ENCODE measurements around the gene MED27. TPM values are rescaled to one million over a fixed set of nuclear protein-coding genes. Genes with fewer than 3 reads are reported as not detected.

The MED27 gene
- total RNA-seq, 4 donors from 2014 or later, result 8.2 to 18.9 (median 11.8) TPM

- no peak for TF ChIP-seq EP300 (IDR thresholded peaks at IDR 0.05)
- TF ChIP-seq, protein P1, sequence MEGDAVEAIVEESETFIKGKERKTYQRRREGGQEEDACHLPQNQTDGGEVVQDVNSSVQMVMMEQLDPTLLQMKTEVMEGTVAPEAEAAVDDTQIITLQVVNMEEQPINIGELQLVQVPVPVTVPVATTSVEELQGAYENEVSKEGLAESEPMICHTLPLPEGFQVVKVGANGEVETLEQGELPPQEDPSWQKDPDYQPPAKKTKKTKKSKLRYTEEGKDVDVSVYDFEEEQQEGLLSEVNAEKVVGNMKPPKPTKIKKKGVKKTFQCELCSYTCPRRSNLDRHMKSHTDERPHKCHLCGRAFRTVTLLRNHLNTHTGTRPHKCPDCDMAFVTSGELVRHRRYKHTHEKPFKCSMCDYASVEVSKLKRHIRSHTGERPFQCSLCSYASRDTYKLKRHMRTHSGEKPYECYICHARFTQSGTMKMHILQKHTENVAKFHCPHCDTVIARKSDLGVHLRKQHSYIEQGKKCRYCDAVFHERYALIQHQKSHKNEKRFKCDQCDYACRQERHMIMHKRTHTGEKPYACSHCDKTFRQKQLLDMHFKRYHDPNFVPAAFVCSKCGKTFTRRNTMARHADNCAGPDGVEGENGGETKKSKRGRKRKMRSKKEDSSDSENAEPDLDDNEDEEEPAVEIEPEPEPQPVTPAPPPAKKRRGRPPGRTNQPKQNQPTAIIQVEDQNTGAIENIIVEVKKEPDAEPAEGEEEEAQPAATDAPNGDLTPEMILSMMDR (IDR thresholded peaks at IDR 0.05), result no peak
- TF ChIP-seq POLR2A (IDR thresholded peaks at IDR 0.05), result no peak
- Histone ChIP-seq H3K27ac (no peak overlapping the region), H3K4me3 (no peak overlapping the region), H3K4me1 (no peaks in the 10 kb centered on the region), H3K27me3 (no peaks in the 10 kb centered on the region), H3K36me3 (peaks cover 0 to 48% (median 0%) of the 10 kb centered on the region in 3 donors), H3K9me3 (no peaks in the 10 kb centered on the region)
- 85 to 90% methylated on average over 17 of the region's 17 CpGs for WGBS, 2 donors
- DNase-seq (ENCODE audit: low spot score in 2 of 2), result no peak
These were observed 203.7 kb downstream of the MED27 start for GRCh38 chr9:131875828-131876485.

GRCh38 chr9:131874916-131875670, 204.6 kb downstream of the MED27 start:
- DNase-seq (ENCODE audit: low spot score in 2 of 2), result no peak
- 90 to 97% methylated on average over 10 to 12 of the region's 12 CpGs for WGBS, 2 donors
- Histone ChIP-seq H3K27ac (no peak overlapping the region), H3K4me1 (no peaks in the 10 kb centered on the region), H3K36me3 (peaks cover 0 to 48% (median 0%) of the 10 kb centered on the region in 3 donors), H3K27me3 (no peaks in the 10 kb centered on the region), H3K4me3 (no peak overlapping the region), H3K9me3 (no peaks in the 10 kb centered on the region)
- TF ChIP-seq POLR2A (IDR thresholded peaks at IDR 0.05) (no peak), EP300 (IDR thresholded peaks at IDR 0.05) (no peak)
- TF ChIP-seq, protein P1 (IDR thresholded peaks at IDR 0.05), result no peak

DNA sequence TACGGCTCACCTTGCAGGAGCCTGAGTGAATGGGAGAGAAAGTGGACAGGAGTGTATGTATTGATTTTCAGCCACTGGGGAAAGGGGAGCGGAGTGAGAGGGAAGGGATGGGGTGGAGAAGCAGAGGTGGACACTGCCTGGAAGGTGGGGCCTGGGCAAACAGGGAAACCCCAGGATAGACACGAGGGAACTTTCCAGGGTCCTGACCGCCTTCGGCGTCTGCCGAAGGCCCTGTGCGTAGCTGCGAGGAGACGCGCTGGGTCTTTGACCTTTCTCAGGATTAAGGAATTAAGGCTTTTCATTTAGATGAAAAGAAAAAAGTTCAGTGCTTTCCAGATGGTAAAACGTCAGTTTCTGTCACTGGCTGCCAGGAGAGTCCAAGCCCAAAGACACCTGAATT, 205.2 kb downstream of the MED27 start:
- Histone ChIP-seq H3K36me3 (peaks cover 0 to 42% (median 0%) of the 10 kb centered on the region in 3 donors), H3K27me3 (no peaks in the 10 kb centered on the region), H3K4me1 (no peaks in the 10 kb centered on the region), H3K27ac (no peak overlapping the region), H3K4me3 (no peak overlapping the region), H3K9me3 (no peaks in the 10 kb centered on the region)
- 73 to 81% methylated on average over 12 of the region's 12 CpGs for WGBS, 2 donors
- TF ChIP-seq EP300 (IDR thresholded peaks at IDR 0.05), result no peak
- TF ChIP-seq, protein P1 (IDR thresholded peaks at IDR 0.05), result no peak
- TF ChIP-seq POLR2A (IDR thresholded peaks at IDR 0.05), result no peak
- no peak for DNase-seq (ENCODE audit: low spot score in 2 of 2)

GRCh38 chr9:131873891-131874440, 205.7 kb downstream of the MED27 start:
- 89 to 96% methylated on average over 10 to 12 of the region's 13 CpGs for WGBS, 2 donors
- TF ChIP-seq, protein P1 (IDR thresholded peaks at IDR 0.05), result no peak
- TF ChIP-seq POLR2A (IDR thresholded peaks at IDR 0.05) (no peak), EP300 (IDR thresholded peaks at IDR 0.05) (no peak)
- no peak for DNase-seq (ENCODE audit: low spot score in 2 of 2)
- Histone ChIP-seq H3K4me1 (no peaks in the 10 kb centered on the region), H3K27me3 (no peaks in the 10 kb centered on the region), H3K27ac (no peak overlapping the region), H3K9me3 (no peaks in the 10 kb centered on the region), H3K36me3 (peaks cover 0 to 40% (median 0%) of the 10 kb centered on the region in 3 donors), H3K4me3 (no peak overlapping the region)

GRCh38 chr9:131873335-131873734, 206.3 kb downstream of the MED27 start:
- Histone ChIP-seq H3K4me1 (no peaks in the 10 kb centered on the region), H3K27ac (no peak overlapping the region), H3K9me3 (no peaks in the 10 kb centered on the region), H3K36me3 (peaks cover 0 to 40% (median 0%) of the 10 kb centered on the region in 3 donors), H3K4me3 (no peak overlapping the region), H3K27me3 (no peaks in the 10 kb centered on the region)
- no peak for DNase-seq (ENCODE audit: low spot score in 2 of 2)
- 90 to 91% methylated on average over 9 of the region's 9 CpGs for WGBS, 2 donors
- TF ChIP-seq, protein P1 (IDR thresholded peaks at IDR 0.05), result no peak
- TF ChIP-seq EP300 (IDR thresholded peaks at IDR 0.05) (no peak), POLR2A (IDR thresholded peaks at IDR 0.05) (no peak)
